Erythroblast (primary cell): Measurements from ENCODE around the gene PTBP2.

Experiments used
- DNase-seq, 2 experiments: peaks; one replicate each; lab custom pipeline; 2025; lab: John Stamatoyannopoulos, UW
- GATA1 ChIP-seq: IDR thresholded peaks from 2 replicates; pipeline ENCODE4 v1.6.1; 2011; ENCODE audit warnings: low read depth, mild to moderate bottlenecking, control low read depth, low read length, moderate library complexity
- POLR2A ChIP-seq: IDR thresholded peaks from 2 replicates; pipeline ENCODE4 v1.6.1; 2011; ENCODE audit warnings: mild to moderate bottlenecking, low read length

The PTBP2 gene

DNA sequence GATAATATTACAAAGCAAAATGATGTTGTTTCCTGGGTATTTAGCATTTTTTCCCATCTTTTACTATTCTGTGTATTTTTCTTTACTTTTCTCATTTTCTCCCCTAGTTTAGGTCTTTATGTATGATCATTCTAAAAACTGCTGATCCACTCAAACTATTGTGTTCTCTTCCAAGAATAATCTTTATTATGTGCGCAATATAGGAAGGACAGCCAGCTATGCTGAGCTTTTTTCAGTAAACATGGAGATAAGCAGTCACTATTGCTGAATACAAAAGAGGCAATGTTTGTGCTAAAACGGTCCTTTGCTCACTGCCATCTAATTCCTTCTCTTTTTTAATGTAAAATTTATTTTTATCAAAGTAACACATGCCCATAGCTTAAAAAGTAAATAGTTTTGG, 6.7 kb upstream of the PTBP2 start:
- no peak for TF ChIP-seq GATA1
- TF ChIP-seq POLR2A, result no peak
- no peak for DNase-seq

DNA sequence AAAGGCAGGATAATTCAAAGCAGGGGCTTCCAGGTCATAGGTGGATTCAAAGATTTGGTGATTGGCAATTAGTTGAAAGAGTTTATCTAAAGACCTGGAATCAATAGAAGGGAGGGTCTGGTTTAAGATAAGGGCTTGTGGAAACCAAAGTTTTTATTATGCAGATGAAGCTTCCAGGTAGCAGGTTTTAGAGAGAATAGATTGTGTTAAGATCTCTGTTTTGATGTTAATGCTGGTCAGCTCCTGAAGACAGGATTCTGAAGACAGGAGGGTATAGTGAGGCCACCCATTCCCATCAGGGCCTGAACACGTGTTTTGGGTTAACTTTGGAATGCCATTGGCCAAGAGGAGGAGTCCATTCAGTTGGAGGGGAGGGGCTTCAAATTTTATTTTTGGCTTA, 6.1 kb upstream of the PTBP2 start:
- DNase-seq, result no peak
- TF ChIP-seq GATA1 (no peak), POLR2A (no peak)

- DNase-seq, result no peak
- no peak for TF ChIP-seq GATA1
- no peak for TF ChIP-seq POLR2A
Measured at GRCh38 chr1:96721053-96721415, 550 bp upstream of the PTBP2 start.

DNA sequence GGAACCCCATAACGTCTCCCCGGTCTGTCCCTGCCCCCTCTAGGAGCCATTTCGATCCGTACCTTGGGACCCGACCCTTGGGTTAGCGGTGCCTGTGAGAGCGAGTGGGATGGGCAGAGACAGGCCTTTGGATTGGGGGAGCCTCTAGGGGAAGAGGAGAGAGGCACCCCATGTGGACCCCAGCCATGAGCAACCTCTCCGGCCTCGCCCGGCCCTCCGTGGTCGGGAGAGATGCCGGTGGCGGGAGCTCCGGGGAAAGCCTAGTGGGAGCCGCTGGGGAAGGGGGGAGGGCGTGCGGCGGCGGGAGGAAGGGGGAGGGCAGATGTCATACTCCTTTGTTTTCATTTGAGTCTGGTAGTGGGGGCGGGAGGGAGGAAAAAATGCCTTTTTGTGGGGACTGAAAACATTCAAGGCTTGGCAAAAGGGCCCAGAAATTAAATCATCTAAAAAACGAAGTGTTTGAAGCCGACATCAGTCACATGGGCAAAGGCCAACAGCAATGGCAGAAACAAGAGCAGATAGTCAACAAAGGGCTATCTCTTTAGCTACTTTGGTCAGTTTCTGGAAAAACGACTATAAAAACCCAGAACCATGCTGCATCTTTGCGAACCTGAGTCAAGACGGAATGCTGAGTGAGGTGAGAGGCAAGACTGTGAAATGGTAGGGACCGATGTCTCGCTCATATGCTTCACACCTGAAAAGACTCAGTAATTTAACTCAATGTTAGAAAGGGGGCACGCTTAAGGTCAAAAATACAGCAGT, 758 bp downstream of the PTBP2 start:
- peak; percentile 68 to 75 for DNase-seq
- TF ChIP-seq GATA1, result no peak
- TF ChIP-seq POLR2A, result no peak

GRCh38 chr1:96722958-96723357, 1.4 kb downstream of the PTBP2 start:
- no peak for TF ChIP-seq GATA1
- no peak for TF ChIP-seq POLR2A
- DNase-seq, result no peak

DNA sequence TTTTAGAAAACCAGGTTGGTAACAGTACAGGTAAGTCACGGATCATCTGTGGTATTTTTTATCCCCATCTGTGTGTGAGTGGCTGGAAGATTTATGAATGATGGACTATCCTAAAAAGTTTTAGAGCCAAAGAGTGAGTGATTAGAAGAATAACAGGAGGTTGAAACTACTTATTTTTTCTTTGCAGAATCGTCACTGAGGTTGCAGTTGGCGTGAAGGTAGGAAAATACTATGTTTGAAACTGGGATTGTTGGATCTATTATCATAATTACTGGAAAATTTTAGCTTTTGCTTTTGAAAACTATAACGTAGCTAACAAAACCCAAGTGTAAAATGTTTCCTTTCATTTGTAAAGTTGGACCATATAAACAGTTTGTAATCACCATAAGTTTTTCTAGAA, 1.8 kb downstream of the PTBP2 start:
- DNase-seq, result peak in 1 of 2 experiments; percentile 21
- TF ChIP-seq POLR2A (no peak), GATA1 (no peak)

DNA sequence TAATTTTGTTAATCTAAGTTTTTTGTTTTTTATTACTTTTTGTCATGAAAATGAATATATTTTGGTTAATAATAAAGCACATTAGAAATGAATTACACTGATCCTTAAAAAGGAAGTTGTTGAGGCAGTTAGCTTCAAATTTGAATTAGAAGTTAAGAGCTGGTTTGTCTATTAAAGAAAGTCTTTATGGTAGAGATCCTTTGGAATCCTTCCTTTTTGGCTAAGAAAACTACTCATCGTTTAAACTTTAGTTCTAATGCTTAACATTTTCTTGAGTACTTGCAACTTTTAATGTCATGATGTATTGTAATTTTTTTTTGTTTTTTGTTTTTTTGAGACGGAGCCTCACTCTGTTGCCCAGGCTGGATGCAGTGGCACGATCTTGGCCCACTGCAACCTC, 2.4 kb downstream of the PTBP2 start:
- TF ChIP-seq POLR2A, result no peak
- TF ChIP-seq GATA1, result no peak
- no peak for DNase-seq

- no peak for DNase-seq
- TF ChIP-seq GATA1 (no peak), POLR2A (no peak)
Measured at GRCh38 chr1:96727860-96728259, 6.3 kb downstream of the PTBP2 start.

- no peak for DNase-seq
- TF ChIP-seq POLR2A (no peak), GATA1 (no peak)
Measured at GRCh38 chr1:96730574-96731298, 9.2 kb downstream of the PTBP2 start.

DNA sequence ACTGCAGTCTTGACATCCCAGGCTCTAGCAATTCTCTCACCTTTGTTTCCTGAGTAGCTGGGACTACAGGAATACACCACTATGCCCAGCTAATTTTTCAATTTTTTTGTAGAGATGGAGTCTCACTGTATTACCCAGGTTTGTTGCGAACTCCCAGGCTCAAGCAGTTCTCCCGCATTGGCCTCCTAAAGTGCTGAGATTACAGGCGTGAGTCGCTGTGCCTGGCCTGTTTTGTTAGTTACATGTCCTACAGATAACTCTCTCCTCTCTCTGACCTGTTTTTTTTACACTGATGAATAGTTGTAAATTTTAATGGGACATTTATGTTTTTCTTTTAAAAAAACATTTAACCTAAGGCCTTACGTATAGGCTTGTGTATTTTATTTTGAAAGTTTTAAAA, 19.8 kb downstream of the PTBP2 start:
- no peak for TF ChIP-seq GATA1
- TF ChIP-seq POLR2A, result no peak
- no peak for DNase-seq

DNA sequence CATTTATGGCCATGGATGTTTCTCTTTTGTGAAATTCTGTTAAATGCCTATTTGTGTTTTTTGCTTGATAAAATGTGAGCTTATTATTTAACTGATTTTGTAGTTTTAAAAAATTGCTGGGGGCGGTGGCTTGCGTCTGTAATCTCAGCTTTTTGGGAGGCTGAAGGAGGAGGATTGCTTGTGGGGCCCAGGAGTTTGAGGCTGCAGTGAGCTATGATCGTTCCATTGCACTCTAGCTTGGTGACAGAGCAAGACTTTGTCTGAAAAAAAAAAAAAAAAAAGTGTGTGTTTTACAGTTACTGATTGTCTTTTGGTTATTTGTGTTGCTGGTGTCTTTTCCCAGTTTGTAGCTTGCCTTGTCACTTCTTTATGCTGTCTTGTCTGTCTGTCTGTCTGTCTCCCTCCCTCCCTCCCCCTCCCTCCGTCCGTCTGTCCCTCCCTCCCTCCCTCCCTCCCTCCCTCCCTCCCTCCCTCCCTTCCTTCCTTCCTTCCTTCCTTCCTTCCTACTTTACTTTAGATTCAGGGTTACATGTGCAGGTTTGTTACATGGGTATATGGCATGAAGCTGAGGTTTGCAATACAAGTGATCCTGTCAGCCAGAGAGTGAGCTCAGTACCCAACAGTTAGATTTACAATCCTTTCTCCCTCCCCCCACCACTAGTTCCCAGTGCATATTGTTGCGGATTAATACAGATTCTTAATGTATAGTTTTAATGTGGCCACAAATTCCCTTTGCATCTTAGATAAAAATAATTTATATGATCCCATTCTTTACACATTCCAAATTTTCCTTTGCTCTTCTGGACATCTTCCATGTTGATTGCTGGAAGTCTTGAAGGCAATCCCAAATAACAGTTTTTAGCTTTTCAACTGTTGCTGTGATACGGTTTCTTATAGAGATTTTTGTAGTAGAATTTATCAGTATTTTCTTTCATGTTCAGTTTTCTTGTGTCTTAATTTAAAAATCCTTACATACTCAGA, 25.1 kb downstream of the PTBP2 start:
- no peak for TF ChIP-seq POLR2A
- TF ChIP-seq GATA1, result no peak
- no peak for DNase-seq

GRCh38 chr1:96747565-96747964, 26.0 kb downstream of the PTBP2 start:
- no peak for DNase-seq
- TF ChIP-seq POLR2A (no peak), GATA1 (no peak)

- TF ChIP-seq GATA1 (no peak), POLR2A (no peak)
- DNase-seq, result no peak
Measured at GRCh38 chr1:96748078-96748477, 26.5 kb downstream of the PTBP2 start.
